Sigmoid colon (tissue), 7 donors: ENCODE data around the gene SAFB. TPM values are rescaled to one million over a fixed set of nuclear protein-coding genes. Genes with fewer than 3 reads are reported as not detected.

ENCODE experiments used
- DNase-seq: peaks from one replicate; pipeline ENCODE4 v3.0.0-alpha.2; 2019
- H3K27ac ChIP-seq, 4 donors: fragments of 200-600 bp; sonication (generic); one replicate each; pipeline ENCODE4 v1.5.1; 2016 to 2019; ENCODE audit warnings: mild to moderate bottlenecking in 1 of 4
- H3K27me3 ChIP-seq, 3 donors: fragments of 200-600 bp; sonication (generic); one replicate each; pipeline ENCODE4 v1.5.1; 2019; ENCODE audit warnings: mild to moderate bottlenecking in 1 of 3
- H3K36me3 ChIP-seq, 4 donors: fragments of 200-600 bp; sonication (generic); one replicate each; pipeline ENCODE4 v1.5.1; 2016 to 2019
- H3K4me1 ChIP-seq, 4 donors: fragments of 200-600 bp; sonication (generic); one replicate each; pipeline ENCODE4 v1.5.1; 2017 to 2019
- H3K4me3 ChIP-seq, 4 donors: fragments of 200-600 bp; sonication (generic); one replicate each; pipeline ENCODE4 v1.5.1; 2017 to 2019; ENCODE audit warnings: mild to moderate bottlenecking in 2 of 4, moderate library complexity in 1 of 4
- H3K9me3 ChIP-seq, 4 donors: fragments of 200-600 bp in 3 of 4; sonication (generic) in 3 of 4; one replicate each; pipeline versions ENCODE4 v1.5.1 to v1.6.1; 2013 to 2019
- EP300 ChIP-seq, 4 donors: sonication (generic); formaldehyde crosslinking; IDR thresholded peaks; one replicate each; pipeline ENCODE4 v1.6.1; 2017; ENCODE audit warnings: antibody characterized with exemption in 4 of 4
- POLR2A ChIP-seq, 2 donors: fragments of 450-650 bp; IDR thresholded peaks; one replicate each; pipeline ENCODE4 v1.6.1; 2016; ENCODE audit warnings: antibody characterized with exemption in 2 of 2, mild to moderate bottlenecking in 2 of 2, moderate library complexity in 2 of 2
- POLR2AphosphoS5 ChIP-seq, 4 donors: sonication (generic); formaldehyde crosslinking; IDR thresholded peaks; one replicate each; pipeline ENCODE4 v1.6.1; 2017; ENCODE audit warnings: antibody characterized with exemption in 4 of 4
- WGBS, 2 donors: extraction: QIAGEN DNeasy Blood & Tissue Kit; methylation state at CpG; one replicate each; pipeline ENCODE4 v1.1.7; 2013; 5-methylcytosine and 5-hydroxymethylcytosine counted together
- intact Hi-C: fragments of 100-400 bp; cut with DNase I; formaldehyde crosslinking; loops from one replicate; pipeline ENCODE4 v1.15.1; 2023
- polyA plus RNA-seq, 3 donors: library from polyadenylated mRNA; stranded (reverse); fragments of 200-250 nt; gene quantifications; one replicate each; pipeline ENCODE4 v1.2.3, GENCODE V29; 2013
- total RNA-seq, 4 donors: library from RNA; depleted of rRNA; stranded (reverse); fragments of >200 nt; gene quantifications; one replicate each; pipeline ENCODE4 v1.1.0, GENCODE V29; 2016
- TF ChIP-seq, protein P1 (sequence below), 4 experiments: fragments of 450-650 bp in 3 of 4; fragments of 200-600 bp in 1 of 4; IDR thresholded peaks; one replicate each; pipeline ENCODE4 v1.5.1; 2016 to 2019; ENCODE audit warnings: antibody characterized with exemption in 4 of 4, mild to moderate bottlenecking in 3 of 4, moderate library complexity in 2 of 4
- donor health status: healthy with polysubstance abuse.
- donor health status: Bipolar disorder and iron deficiency.
- donor health status: healthy.

Gene SAFB
- total and polyA plus RNA-seq, 7 donors: 25.7 to 75.9 (median 54.6) TPM

DNA sequence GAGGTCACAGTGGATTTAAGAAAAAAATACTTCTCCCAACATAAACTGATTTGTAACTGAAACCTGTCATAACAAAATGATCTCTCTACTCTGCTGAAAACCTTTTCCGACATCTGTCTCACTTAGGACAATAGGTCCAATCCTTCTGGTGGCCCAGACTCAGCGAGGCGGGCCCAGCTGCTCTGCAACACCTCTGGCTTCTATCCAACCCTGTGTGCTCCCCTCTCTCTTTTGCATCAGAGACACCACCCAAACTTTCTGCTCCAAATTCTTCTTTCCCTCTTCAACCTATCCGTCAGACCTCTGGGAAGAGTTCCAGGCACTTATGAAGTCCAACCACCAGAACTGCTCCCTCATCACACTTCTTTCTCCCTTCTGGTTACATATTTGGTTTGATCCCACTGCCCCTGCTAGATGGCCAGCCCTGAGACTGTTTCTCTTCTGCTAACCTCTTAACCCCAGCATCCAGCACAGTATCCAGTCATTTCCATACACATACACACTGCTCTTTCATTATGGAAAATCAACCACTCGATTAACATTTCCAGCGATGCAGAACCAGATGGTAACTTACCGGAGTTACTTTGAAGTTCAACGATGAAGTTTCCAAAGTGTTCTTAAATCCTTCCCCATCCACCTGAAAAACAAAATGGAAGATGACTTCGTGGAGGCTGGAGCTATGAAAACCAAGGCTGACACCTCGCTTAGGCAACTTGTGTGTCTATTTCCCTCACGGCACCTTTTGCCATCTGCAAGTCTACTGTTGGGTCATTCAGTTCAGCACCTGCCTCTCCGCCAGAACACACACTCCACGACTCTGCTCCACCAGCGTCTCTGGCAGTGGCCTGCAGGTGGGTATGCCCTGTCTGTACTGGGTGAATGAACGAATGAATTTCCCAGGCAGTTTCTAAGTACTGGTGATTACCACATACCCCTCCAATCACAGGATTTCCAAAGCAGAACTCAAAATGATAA is 9.7 kb upstream of the SAFB start:
- Histone ChIP-seq H3K4me1 (peaks cover 0 to 7% (median under 1%) of the 10 kb centered on the region in 4 donors), H3K9me3 (no peaks in the 10 kb centered on the region), H3K27ac (no peak overlapping the region), H3K36me3 (peaks cover 53 to 90% (median 72%) of the 10 kb centered on the region in 4 donors), H3K4me3 (no peak overlapping the region), H3K27me3 (no peaks in the 10 kb centered on the region)
- DNase-seq: peak; percentile 53
- WGBS, 2 donors: 94 to 96% methylated on average over 15 of the region's 15 CpGs
- TF ChIP-seq EP300 (IDR thresholded peaks at IDR 0.05) (no peak), POLR2A (IDR thresholded peaks at IDR 0.05) (no peak), POLR2AphosphoS5 (IDR thresholded peaks at IDR 0.05) (no peak)
- TF ChIP-seq, protein P1, sequence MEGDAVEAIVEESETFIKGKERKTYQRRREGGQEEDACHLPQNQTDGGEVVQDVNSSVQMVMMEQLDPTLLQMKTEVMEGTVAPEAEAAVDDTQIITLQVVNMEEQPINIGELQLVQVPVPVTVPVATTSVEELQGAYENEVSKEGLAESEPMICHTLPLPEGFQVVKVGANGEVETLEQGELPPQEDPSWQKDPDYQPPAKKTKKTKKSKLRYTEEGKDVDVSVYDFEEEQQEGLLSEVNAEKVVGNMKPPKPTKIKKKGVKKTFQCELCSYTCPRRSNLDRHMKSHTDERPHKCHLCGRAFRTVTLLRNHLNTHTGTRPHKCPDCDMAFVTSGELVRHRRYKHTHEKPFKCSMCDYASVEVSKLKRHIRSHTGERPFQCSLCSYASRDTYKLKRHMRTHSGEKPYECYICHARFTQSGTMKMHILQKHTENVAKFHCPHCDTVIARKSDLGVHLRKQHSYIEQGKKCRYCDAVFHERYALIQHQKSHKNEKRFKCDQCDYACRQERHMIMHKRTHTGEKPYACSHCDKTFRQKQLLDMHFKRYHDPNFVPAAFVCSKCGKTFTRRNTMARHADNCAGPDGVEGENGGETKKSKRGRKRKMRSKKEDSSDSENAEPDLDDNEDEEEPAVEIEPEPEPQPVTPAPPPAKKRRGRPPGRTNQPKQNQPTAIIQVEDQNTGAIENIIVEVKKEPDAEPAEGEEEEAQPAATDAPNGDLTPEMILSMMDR (IDR thresholded peaks at IDR 0.05): no peak
- intact Hi-C loops: no loop called here

DNA sequence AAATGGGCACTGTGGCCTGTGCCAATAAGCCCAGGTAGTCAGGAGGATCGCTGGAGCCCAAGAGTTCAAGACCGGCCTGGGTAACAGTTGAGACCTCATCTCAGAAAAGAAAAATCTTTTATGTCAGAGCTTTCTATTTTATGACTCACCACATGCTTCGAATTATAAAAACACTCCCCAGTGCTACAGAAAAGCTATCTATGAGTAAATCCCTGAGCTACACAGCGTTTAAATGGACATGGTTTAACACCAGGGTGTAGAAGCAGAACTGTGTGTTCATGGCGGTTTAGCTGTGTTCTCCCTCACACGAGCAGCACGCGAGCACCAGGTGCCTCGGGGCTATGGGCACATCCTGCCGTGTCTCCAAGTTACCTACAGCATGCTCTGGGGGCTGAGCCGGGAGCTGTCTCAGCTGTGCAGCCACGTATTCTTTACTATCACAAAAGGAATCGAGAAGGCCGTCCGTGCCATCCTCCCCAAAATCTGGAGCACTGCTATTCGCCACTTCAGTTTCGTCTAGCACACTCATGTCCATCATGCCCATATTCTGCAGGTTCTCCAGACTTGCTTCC is 7.0 kb upstream of the SAFB start:
- Histone ChIP-seq H3K4me3 (no peak overlapping the region), H3K27me3 (no peaks in the 10 kb centered on the region), H3K36me3 (peaks cover 50 to 88% (median 57%) of the 10 kb centered on the region in 4 donors), H3K4me1 (peaks cover 0 to 32% (median 25%) of the 10 kb centered on the region in 4 donors), H3K27ac (no peak overlapping the region), H3K9me3 (no peaks in the 10 kb centered on the region)
- 94 to 96% methylated on average over 17 of the region's 17 CpGs for WGBS, 2 donors
- intact Hi-C loops: no loop called here
- TF ChIP-seq EP300 (IDR thresholded peaks at IDR 0.05) (no peak), POLR2AphosphoS5 (IDR thresholded peaks at IDR 0.05) (no peak), POLR2A (IDR thresholded peaks at IDR 0.05) (no peak)
- TF ChIP-seq, protein P1 (IDR thresholded peaks at IDR 0.05): no peak
- DNase-seq: no peak

DNA sequence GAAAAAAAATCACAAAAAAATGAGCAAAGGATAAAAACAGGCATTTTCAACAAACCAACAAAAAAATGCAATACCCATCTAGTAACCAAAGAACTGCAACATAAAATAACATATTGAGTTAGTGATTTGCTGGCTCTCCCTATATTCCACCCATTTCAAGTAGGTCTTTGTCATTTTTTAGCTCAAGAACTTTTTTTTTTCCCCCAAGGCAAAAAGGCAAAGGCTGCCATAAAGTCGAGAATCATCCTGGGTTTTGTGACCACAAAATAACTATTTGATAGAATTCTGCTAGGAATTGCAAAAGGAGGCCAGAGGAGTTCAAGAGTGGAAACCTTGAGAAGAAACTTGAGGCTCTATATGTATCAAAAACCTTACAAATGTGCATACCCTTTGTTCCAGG is 5.8 kb upstream of the SAFB start:
- Histone ChIP-seq H3K4me1 (peaks cover 0 to 44% (median 33%) of the 10 kb centered on the region in 4 donors), H3K4me3 (no peak overlapping the region), H3K27ac (no peak overlapping the region), H3K9me3 (no peaks in the 10 kb centered on the region), H3K27me3 (no peaks in the 10 kb centered on the region), H3K36me3 (peaks cover 45 to 85% (median 52%) of the 10 kb centered on the region in 4 donors)
- WGBS, 2 donors: 80 to 83% methylated on average over 1 of the region's 1 CpG
- DNase-seq: no peak
- no peak for TF ChIP-seq POLR2A (IDR thresholded peaks at IDR 0.05)
- TF ChIP-seq EP300 (IDR thresholded peaks at IDR 0.05): no peak
- intact Hi-C loops: no loop called here

DNA sequence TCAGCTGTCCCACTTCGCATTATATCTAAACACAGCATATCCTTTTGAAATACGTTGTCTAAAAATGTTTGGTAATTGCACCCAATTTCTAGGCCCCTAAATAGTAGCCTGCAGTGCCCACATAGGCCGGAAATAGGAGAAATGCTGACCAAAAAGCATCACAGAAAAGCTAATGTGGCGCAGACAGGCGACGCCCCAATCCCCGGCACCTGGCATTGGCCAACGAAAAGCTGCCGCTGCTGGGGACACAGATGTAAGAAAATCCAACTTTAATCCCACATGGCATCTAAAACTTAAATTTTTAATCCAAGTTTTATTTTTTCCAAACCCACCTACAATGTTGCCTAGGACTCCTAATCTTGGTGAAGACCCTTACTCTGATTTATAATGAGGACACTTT is 4.3 kb upstream of the SAFB start:
- Histone ChIP-seq H3K27ac (no peak overlapping the region), H3K9me3 (no peaks in the 10 kb centered on the region), H3K36me3 (peaks cover 33 to 69% (median 37%) of the 10 kb centered on the region in 4 donors), H3K4me3 (no peak overlapping the region), H3K27me3 (no peaks in the 10 kb centered on the region), H3K4me1 (peaks cover 0 to 44% (median 33%) of the 10 kb centered on the region in 4 donors)
- DNase-seq: peak; percentile 33
- intact Hi-C loops: no loop called here
- TF ChIP-seq POLR2AphosphoS5 (IDR thresholded peaks at IDR 0.05): no peak
- TF ChIP-seq POLR2A (IDR thresholded peaks at IDR 0.05): no peak
- TF ChIP-seq, protein P1 (IDR thresholded peaks at IDR 0.05): no peak
- no peak for TF ChIP-seq EP300 (IDR thresholded peaks at IDR 0.05)
- WGBS, 2 donors: 92 to 96% methylated on average over 9 of the region's 9 CpGs

DNA sequence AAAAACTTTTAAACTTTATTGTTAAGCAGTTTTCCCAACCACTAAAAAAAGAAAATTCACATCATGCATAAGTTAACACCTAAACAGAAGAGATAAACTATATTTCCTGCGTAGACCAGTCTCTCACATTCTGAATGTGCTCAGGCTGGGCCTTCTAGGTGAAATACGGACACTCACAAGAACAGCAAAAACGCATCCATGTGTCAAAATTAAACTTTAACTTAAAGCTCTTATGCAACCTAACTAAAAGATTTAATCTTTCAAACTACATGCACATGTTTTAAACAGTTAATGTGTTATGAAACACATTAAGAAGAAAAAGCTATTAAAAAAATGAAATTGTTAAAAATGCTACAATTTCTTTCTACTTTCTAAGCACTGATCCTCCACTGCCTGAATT is 2.9 kb upstream of the SAFB start:
- H3K4me3 ChIP-seq: no peak overlapping the region
- peak overlapping the region in 3 of 4 donors; percentile 95 to 99 (median 98) for H3K27ac ChIP-seq
- intact Hi-C loops: loop anchor here (5.0 kb wide), 1 partner anchor 172 kb away; the partner anchor contains the start of gene DUS3L
- peak; percentile 1 for DNase-seq
- H3K36me3 ChIP-seq: peaks cover 20 to 56% (median 24%) of the 10 kb centered on the region in 4 donors
- 76 to 88% methylated on average over 3 of the region's 3 CpGs for WGBS, 2 donors
- H3K4me1 ChIP-seq: peaks cover 0 to 53% (median 41%) of the 10 kb centered on the region in 4 donors
- TF ChIP-seq EP300 (IDR thresholded peaks at IDR 0.05): no peak
- TF ChIP-seq, protein P1 (IDR thresholded peaks at IDR 0.05): no peak
- H3K9me3 ChIP-seq: no peaks in the 10 kb centered on the region
- H3K27me3 ChIP-seq: no peaks in the 10 kb centered on the region
